K562 (cell line): ENCODE results near the gene CD164L2. TPM values are rescaled to one million over a fixed set of nuclear protein-coding genes. Genes with fewer than 3 reads are reported as not detected.

Experiments
- COPS2 ChIP-seq: fragments of 450-650 bp; conservative IDR thresholded peaks from 2 replicates; pipeline ENCODE4 v1.6.1; 2016; ENCODE audit warnings: mild to moderate bottlenecking, moderate library complexity
- DNMT1 ChIP-seq: fragments of 450-650 bp; IDR thresholded peaks from 2 replicates; pipeline ENCODE4 v1.6.1; 2016; ENCODE audit warnings: antibody characterized with exemption, mild to moderate bottlenecking
- IRF2 ChIP-seq: sonication (generic); formaldehyde crosslinking; IDR thresholded peaks from 2 replicates; pipeline ENCODE4 v1.8.1; 2022; ENCODE audit warnings: mild to moderate bottlenecking, missing genetic modification reagents
- PHB ChIP-seq: fragments of 250-450 bp; sonication (Bioruptor Pico); IDR thresholded peaks from 2 replicates; pipeline ENCODE4 v1.5.0; 2021
- RBM25 ChIP-seq: fragments of 200-400 bp; formaldehyde crosslinking; IDR thresholded peaks from 2 replicates; pipeline ENCODE4 v1.6.1; 2018; ENCODE audit warnings: low read length, low read depth, moderate library complexity; ENCODE audit not compliant: severe bottlenecking
- RBM39 ChIP-seq: fragments of 200-400 bp; formaldehyde crosslinking; optimal IDR thresholded peaks from 2 replicates; pipeline ENCODE3; 2018; ENCODE audit warnings: low read depth, low read length
- SMAD3 ChIP-seq: fragments of 450-650 bp; formaldehyde crosslinking; conservative IDR thresholded peaks from 2 replicates; pipeline ENCODE4 v1.4.0; 2020; ENCODE audit warnings: mild to moderate bottlenecking
- SREBF1 ChIP-seq: fragments of 150-350 bp; IDR thresholded peaks from 2 replicates; pipeline ENCODE4 v1.6.1; 2014; ENCODE audit warnings: antibody characterized with exemption, low read depth, low read length, borderline replicate concordance
- TAL1 ChIP-seq: fragments of 450-650 bp; IDR thresholded peaks from 2 replicates; pipeline ENCODE4 v1.6.1; 2016; ENCODE audit warnings: mild to moderate bottlenecking
- XRCC4 ChIP-seq: IDR thresholded peaks from one replicate; pipeline ENCODE4 v1.6.1; 2011; ENCODE audit not compliant: insufficient read depth, insufficient read length; ENCODE audit errors: extremely low read depth
- ZNF184 ChIP-seq: sonication (generic); formaldehyde crosslinking; IDR thresholded peaks from 2 replicates; pipeline ENCODE4 v1.5.0; 2020; ENCODE audit warnings: missing genetic modification reagents
- ZNF197 ChIP-seq: fragments of 200-800 bp; sonication (Bioruptor generic); IDR thresholded peaks from 2 replicates; pipeline ENCODE4 v1.6.1; 2016; ENCODE audit warnings: low read depth, missing genetic modification characterization, missing compliant biosample characterization
- polyA plus RNA-seq, 8 experiments: library from polyadenylated mRNA; depleted of rRNA in 4 of 8; stranded (reverse) in 5 of 8; unstranded in 3 of 8; fragments of >200 nt; fragmentation: Nextera tagmentation in 2 of 8; fragmentation: Illumina TruSeq in 1 of 8; extraction: Ambion mirVana in 2 of 8; extraction: Trizol in 1 of 8; gene quantifications; 2 replicates each; pipeline versions ENCODE4 v1.2.1 to v1.2.3, GENCODE V29; 2011 to 2014; ENCODE audit warnings: inconsistent platforms in 1 of 8, missing spikeins in 1 of 8
- total RNA-seq, 7 experiments: library from RNA; depleted of rRNA in 6 of 7; stranded (reverse); fragments of >200 nt in 6 of 7; fragmentation: Illumina TruSeq in 2 of 7; extraction: Trizol in 2 of 7; gene quantifications; 2 replicates each; pipeline versions ENCODE4 v1.2.1 to v1.2.3, GENCODE V29; 2011 to 2021; ENCODE audit warnings: low replicate concordance in 1 of 7
- TF ChIP-seq, protein P1 (sequence below): IDR thresholded peaks from 2 replicates; pipeline ENCODE4 v1.6.1; 2012; ENCODE audit warnings: low read depth, low read length, improper control_type of control experiment, borderline replicate concordance
- TF ChIP-seq, protein P2 (sequence below): fragments of 450-650 bp; IDR thresholded peaks from 2 replicates; pipeline ENCODE4 v1.6.1; 2016
- TF ChIP-seq, protein P3 (sequence below): fragments of 450-650 bp; conservative IDR thresholded peaks from 2 replicates; pipeline ENCODE4 v1.6.1; 2016; ENCODE audit warnings: missing genetic modification characterization, low read depth, mild to moderate bottlenecking, missing compliant biosample characterization, moderate library complexity

The CD164L2 gene
- total and polyA plus RNA-seq, 9 of the 15 experiments (the other 6 are each of a cell fraction or from before 2014, with no cell fraction given) = 0.08 to 0.92 (median 0.38) TPM; not detected in 1

GRCh38 chr1:27350663-27351540 is 32.2 kb downstream of the CD164L2 start (continued):
- no peak for TF ChIP-seq ZNF184 (CRISPR knock-in tag)
- TF ChIP-seq TAL1 = no peak
- TF ChIP-seq ZNF197 (CRISPR knock-in tag) = no peak
- no peak for TF ChIP-seq IRF2 (CRISPR knock-in tag)
- no peak for TF ChIP-seq SREBF1
- no peak for TF ChIP-seq COPS2
- no peak for TF ChIP-seq PHB (CRISPR knock-in tag)
- TF ChIP-seq SMAD3 (CRISPR knock-in tag) = no peak
- TF ChIP-seq, protein P1, sequence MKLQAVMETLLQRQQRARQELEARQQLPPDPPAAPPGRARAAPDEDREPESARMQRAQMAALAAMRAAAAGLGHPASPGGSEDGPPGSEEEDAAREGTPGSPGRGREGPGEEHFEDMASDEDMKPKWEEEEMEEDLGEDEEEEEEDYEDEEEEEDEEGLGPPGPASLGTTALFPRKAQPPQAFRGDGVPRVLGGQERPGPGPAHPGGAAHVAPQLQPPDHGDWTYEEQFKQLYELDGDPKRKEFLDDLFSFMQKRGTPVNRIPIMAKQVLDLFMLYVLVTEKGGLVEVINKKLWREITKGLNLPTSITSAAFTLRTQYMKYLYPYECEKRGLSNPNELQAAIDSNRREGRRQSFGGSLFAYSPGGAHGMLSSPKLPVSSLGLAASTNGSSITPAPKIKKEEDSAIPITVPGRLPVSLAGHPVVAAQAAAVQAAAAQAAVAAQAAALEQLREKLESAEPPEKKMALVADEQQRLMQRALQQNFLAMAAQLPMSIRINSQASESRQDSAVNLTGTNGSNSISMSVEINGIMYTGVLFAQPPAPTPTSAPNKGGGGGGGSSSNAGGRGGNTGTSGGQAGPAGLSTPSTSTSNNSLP = no peak
- no peak for TF ChIP-seq RBM39
- no peak for TF ChIP-seq DNMT1
- TF ChIP-seq, protein P2, sequence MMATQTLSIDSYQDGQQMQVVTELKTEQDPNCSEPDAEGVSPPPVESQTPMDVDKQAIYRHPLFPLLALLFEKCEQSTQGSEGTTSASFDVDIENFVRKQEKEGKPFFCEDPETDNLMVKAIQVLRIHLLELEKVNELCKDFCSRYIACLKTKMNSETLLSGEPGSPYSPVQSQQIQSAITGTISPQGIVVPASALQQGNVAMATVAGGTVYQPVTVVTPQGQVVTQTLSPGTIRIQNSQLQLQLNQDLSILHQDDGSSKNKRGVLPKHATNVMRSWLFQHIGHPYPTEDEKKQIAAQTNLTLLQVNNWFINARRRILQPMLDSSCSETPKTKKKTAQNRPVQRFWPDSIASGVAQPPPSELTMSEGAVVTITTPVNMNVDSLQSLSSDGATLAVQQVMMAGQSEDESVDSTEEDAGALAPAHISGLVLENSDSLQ = peak; percentile 99
- no peak for TF ChIP-seq XRCC4
- TF ChIP-seq, protein P3, sequence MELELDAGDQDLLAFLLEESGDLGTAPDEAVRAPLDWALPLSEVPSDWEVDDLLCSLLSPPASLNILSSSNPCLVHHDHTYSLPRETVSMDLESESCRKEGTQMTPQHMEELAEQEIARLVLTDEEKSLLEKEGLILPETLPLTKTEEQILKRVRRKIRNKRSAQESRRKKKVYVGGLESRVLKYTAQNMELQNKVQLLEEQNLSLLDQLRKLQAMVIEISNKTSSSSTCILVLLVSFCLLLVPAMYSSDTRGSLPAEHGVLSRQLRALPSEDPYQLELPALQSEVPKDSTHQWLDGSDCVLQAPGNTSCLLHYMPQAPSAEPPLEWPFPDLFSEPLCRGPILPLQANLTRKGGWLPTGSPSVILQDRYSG = no peak
- TF ChIP-seq RBM25 = no peak
